DOHH2 (cell line): ENCODE results near the gene PPFIBP1.

Experiments used
- CTCF ChIP-seq: fragments of 200-600 bp; sonication (generic); IDR thresholded peaks from one replicate; pipeline ENCODE4 v1.5.1; 2014; ENCODE audit warnings: antibody characterized with exemption, mild to moderate bottlenecking, low read depth, low read length; ENCODE audit not compliant: poor library complexity, severe bottlenecking
- EZH2phosphoT487 ChIP-seq: fragments of 200-600 bp; sonication (generic); IDR thresholded peaks from 2 replicates; pipeline ENCODE4 v1.6.1; 2017; ENCODE audit warnings: borderline replicate concordance, mild to moderate bottlenecking, antibody characterized with exemption, low read length, moderate library complexity, mixed read lengths

GRCh38 chr12:27517546-27517945 lies 6.5 kb upstream of the PPFIBP1 start:
- TF ChIP-seq CTCF (no peak), EZH2phosphoT487 (no peak)
